Prostate gland (tissue), 2 donors: ENCODE data around the gene LPAR4.

Experiments
- POLR2AphosphoS5 ChIP-seq: sonication (generic); formaldehyde crosslinking; IDR thresholded peaks from one replicate; pipeline ENCODE4 v1.6.1; 2017; ENCODE audit warnings: antibody characterized with exemption
- TF ChIP-seq, protein P1 (sequence below), 4 experiments: fragments of 200-600 bp in 2 of 4; fragments of 450-650 bp in 2 of 4; sonication (generic) in 2 of 4; IDR thresholded peaks; 1 replicate in 3 of 4; 2 replicates in 1 of 4; pipeline ENCODE4 v1.5.1; 2016 to 2019; ENCODE audit warnings: antibody characterized with exemption in 4 of 4, mild to moderate bottlenecking in 2 of 4, moderate library complexity in 2 of 4

DNA sequence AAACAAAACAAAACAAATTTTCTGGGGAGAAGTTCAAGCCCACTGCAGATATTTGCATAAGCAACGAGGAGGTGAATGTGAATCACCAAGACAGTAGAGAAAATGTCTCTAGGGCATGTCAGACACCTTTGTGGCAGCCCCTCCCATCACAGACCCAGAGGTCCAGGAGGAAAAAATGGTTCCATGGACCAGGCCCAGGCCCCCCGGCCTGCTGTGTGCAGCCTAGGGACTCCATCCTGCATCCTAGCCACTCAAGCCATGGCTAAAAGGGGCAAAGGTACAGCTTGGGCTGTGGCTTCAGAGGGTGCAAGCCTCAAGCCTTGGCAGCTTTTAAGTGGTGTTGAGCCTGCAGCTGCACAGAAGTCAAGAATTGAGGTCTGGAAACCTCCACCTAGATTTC is 54.0 kb downstream of the LPAR4 start:
- TF ChIP-seq POLR2AphosphoS5: no peak
- TF ChIP-seq, protein P1, sequence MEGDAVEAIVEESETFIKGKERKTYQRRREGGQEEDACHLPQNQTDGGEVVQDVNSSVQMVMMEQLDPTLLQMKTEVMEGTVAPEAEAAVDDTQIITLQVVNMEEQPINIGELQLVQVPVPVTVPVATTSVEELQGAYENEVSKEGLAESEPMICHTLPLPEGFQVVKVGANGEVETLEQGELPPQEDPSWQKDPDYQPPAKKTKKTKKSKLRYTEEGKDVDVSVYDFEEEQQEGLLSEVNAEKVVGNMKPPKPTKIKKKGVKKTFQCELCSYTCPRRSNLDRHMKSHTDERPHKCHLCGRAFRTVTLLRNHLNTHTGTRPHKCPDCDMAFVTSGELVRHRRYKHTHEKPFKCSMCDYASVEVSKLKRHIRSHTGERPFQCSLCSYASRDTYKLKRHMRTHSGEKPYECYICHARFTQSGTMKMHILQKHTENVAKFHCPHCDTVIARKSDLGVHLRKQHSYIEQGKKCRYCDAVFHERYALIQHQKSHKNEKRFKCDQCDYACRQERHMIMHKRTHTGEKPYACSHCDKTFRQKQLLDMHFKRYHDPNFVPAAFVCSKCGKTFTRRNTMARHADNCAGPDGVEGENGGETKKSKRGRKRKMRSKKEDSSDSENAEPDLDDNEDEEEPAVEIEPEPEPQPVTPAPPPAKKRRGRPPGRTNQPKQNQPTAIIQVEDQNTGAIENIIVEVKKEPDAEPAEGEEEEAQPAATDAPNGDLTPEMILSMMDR (IDR thresholded peaks at IDR 0.05): no peak
